Trophoblast cell (in vitro differentiated cells and primary cell): ENCODE results near the gene MS4A10.
A peak's percentile ranks its signal among the peaks of the same experiment; 100 is the strongest.

Experiments used
- DNase-seq, 2 donors: peaks; one replicate each; pipeline ENCODE4 v3.0.0-alpha.2; 2016
- H2AFZ ChIP-seq: 2 replicates; pipeline ENCODE4 v1.6.1; 2013; ENCODE audit warnings: low read length, moderate library complexity, mild to moderate bottlenecking; ENCODE audit not compliant: insufficient read depth, poor library complexity
- H2AK5ac ChIP-seq: 2 replicates; pipeline ENCODE4 v1.6.1; 2013; ENCODE audit warnings: mild to moderate bottlenecking, low read length
- H2BK120ac ChIP-seq: 2 replicates; pipeline ENCODE4 v1.6.1; 2013; ENCODE audit warnings: low read length, mild to moderate bottlenecking, moderate library complexity; ENCODE audit not compliant: insufficient read depth, poor library complexity
- H2BK12ac ChIP-seq: 2 replicates; pipeline ENCODE4 v1.6.1; 2013; ENCODE audit warnings: mild to moderate bottlenecking, low read length, moderate library complexity
- H2BK5ac ChIP-seq: 2 replicates; pipeline ENCODE4 v1.6.1; 2013; ENCODE audit warnings: low read length, low read depth, moderate library complexity, mild to moderate bottlenecking; ENCODE audit not compliant: poor library complexity
- H3K14ac ChIP-seq: 2 replicates; pipeline ENCODE4 v1.6.1; 2013; ENCODE audit warnings: mild to moderate bottlenecking, low read length
- H3K18ac ChIP-seq: 2 replicates; pipeline ENCODE4 v1.6.1; 2013; ENCODE audit warnings: mild to moderate bottlenecking, low read length
- H3K23ac ChIP-seq: 2 replicates; pipeline ENCODE4 v1.6.1; 2013; ENCODE audit warnings: low read length
- H3K27ac ChIP-seq: 2 replicates; pipeline ENCODE4 v1.5.1; 2013; ENCODE audit warnings: low read depth, mild to moderate bottlenecking, inconsistent platforms, low read length, moderate library complexity
- H3K27me3 ChIP-seq: 2 replicates; pipeline ENCODE4 v1.6.1; 2013; ENCODE audit warnings: inconsistent platforms, mild to moderate bottlenecking, low read length, moderate library complexity; ENCODE audit not compliant: insufficient read depth
- H3K36me3 ChIP-seq, 2 experiments: 1 replicate in 1 of 2; 2 replicates in 1 of 2; pipeline ENCODE4 v1.6.1; 2013; ENCODE audit warnings: low read length in 2 of 2, mild to moderate bottlenecking in 2 of 2, moderate library complexity in 1 of 2; ENCODE audit not compliant: insufficient read depth in 2 of 2, control insufficient read depth in 1 of 2
- H3K4ac ChIP-seq: 2 replicates; pipeline ENCODE4 v1.6.1; 2013; ENCODE audit warnings: low read depth, mild to moderate bottlenecking, low read length, moderate library complexity
- H3K4me1 ChIP-seq, 2 experiments: 1 replicate in 1 of 2; 2 replicates in 1 of 2; pipeline ENCODE4 v1.6.1; 2013; ENCODE audit warnings: low read length in 2 of 2, mild to moderate bottlenecking in 2 of 2, moderate library complexity in 1 of 2; ENCODE audit not compliant: insufficient read depth in 2 of 2, control insufficient read depth in 1 of 2
- H3K4me2 ChIP-seq: 2 replicates; pipeline ENCODE4 v1.6.1; 2013; ENCODE audit warnings: inconsistent platforms, mild to moderate bottlenecking, low read length, moderate library complexity
- H3K4me3 ChIP-seq: 2 replicates; pipeline ENCODE4 v1.5.1; 2013; ENCODE audit warnings: mild to moderate bottlenecking, low read depth, low read length, inconsistent platforms
- H3K79me1 ChIP-seq: one replicate; pipeline ENCODE4 v1.6.1; 2013; ENCODE audit warnings: low read length
- H3K79me2 ChIP-seq: 2 replicates; pipeline ENCODE4 v1.6.1; 2013; ENCODE audit warnings: low read length, mild to moderate bottlenecking; ENCODE audit not compliant: control insufficient read depth, insufficient read depth, poor library complexity
- H3K9ac ChIP-seq: 2 replicates; pipeline ENCODE4 v1.6.1; 2013; ENCODE audit warnings: mild to moderate bottlenecking, low read length
- H3K9me3 ChIP-seq: 2 replicates; pipeline ENCODE4 v1.6.1; 2013; ENCODE audit warnings: low read depth, mild to moderate bottlenecking, control low read depth, inconsistent platforms, low read length; ENCODE audit not compliant: insufficient read depth
- H4K12ac ChIP-seq: 2 replicates; pipeline ENCODE4 v1.6.1; 2013; ENCODE audit warnings: low read depth, mild to moderate bottlenecking, low read length, moderate library complexity
- H4K8ac ChIP-seq: 2 replicates; pipeline ENCODE4 v1.6.1; 2013; ENCODE audit warnings: low read depth, mild to moderate bottlenecking, low read length, moderate library complexity
- H4K91ac ChIP-seq: one replicate; pipeline ENCODE4 v1.6.1; 2013; ENCODE audit warnings: low read depth, mild to moderate bottlenecking, low read length, moderate library complexity
- whole genome bisulfite sequencing: extraction: QIAGEN DNeasy Blood & Tissue Kit; methylation state at CpG from one replicate; pipeline ENCODE4 v1.1.7; 2013; ENCODE audit warnings: missing lambda C conversion rate; ENCODE audit not compliant: insufficient read length, insufficient coverage; ENCODE audit errors: extremely low coverage; 5-methylcytosine and 5-hydroxymethylcytosine counted together

Gene MS4A10

DNA sequence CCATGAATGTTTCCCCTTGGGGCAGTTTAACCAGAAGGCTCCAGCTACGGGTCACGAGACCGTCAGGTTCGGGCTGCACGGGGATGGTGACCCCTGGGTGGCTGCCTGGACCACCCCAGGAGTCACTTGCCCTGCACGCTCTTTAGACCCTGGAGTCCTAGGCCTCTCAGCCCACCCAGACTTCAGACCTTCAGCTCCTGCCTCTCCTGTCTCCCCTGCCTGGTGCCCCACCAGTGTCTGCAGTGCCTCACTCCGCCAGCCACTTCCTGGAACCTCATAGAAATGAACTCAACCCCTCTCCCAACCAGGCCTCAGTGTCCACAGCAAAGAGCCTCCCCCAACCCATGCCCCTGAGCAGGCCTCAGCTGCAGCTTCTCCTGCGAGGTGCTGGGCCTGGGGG, 12.5 kb upstream of the MS4A10 start:
- Histone ChIP-seq H3K9me3 (no peaks in the 10 kb centered on the region), H2AFZ (no peak overlapping the region), H3K4me3 (no peak overlapping the region), H3K4me1 (peaks cover 4 to 6% of the 10 kb centered on the region in 2 experiments), H3K9ac (no peak overlapping the region), H4K91ac (no peak overlapping the region), H3K23ac (no peak overlapping the region), H3K4me2 (no peak overlapping the region), H2BK5ac (no peak overlapping the region), H2BK120ac (no peak overlapping the region), H3K79me2 (no peaks in the 10 kb centered on the region), H3K27me3 (no peaks in the 10 kb centered on the region), H3K4ac (no peak overlapping the region), H4K12ac (no peak overlapping the region), H2AK5ac (no peak overlapping the region), H3K27ac (no peak overlapping the region), H3K14ac (no peak overlapping the region), H3K36me3 (no peaks in the 10 kb centered on the region), H4K8ac (no peak overlapping the region), H3K18ac (no peak overlapping the region), H2BK12ac (no peak overlapping the region), H3K79me1 (peaks cover 2% of the 10 kb centered on the region)
- DNase-seq: no peak
- no CpG with 5 or more reads among the region's 8 CpGs for WGBS

- Histone ChIP-seq H3K36me3 (no peaks in the 10 kb centered on the region), H3K27me3 (no peaks in the 10 kb centered on the region), H3K4me1 (peaks cover 4 to 7% of the 10 kb centered on the region in 2 experiments), H3K79me2 (no peaks in the 10 kb centered on the region), H3K9ac (no peak overlapping the region), H2AFZ (no peak overlapping the region), H4K12ac (no peak overlapping the region), H4K91ac (no peak overlapping the region), H3K14ac (no peak overlapping the region), H3K27ac (no peak overlapping the region), H3K18ac (no peak overlapping the region), H3K4me3 (no peak overlapping the region), H3K23ac (no peak overlapping the region), H3K4me2 (no peak overlapping the region), H3K9me3 (no peaks in the 10 kb centered on the region), H2BK12ac (no peak overlapping the region), H4K8ac (no peak overlapping the region), H2BK5ac (no peak overlapping the region), H2BK120ac (no peak overlapping the region), H3K79me1 (peaks cover 2% of the 10 kb centered on the region), H3K4ac (no peak overlapping the region), H2AK5ac (no peak overlapping the region)
- no peak for DNase-seq
- no CpG with 5 or more reads among the region's 13 CpGs for WGBS
These were observed 10.4 kb upstream of the MS4A10 start for GRCh38 chr11:60774726-60775125.

DNA sequence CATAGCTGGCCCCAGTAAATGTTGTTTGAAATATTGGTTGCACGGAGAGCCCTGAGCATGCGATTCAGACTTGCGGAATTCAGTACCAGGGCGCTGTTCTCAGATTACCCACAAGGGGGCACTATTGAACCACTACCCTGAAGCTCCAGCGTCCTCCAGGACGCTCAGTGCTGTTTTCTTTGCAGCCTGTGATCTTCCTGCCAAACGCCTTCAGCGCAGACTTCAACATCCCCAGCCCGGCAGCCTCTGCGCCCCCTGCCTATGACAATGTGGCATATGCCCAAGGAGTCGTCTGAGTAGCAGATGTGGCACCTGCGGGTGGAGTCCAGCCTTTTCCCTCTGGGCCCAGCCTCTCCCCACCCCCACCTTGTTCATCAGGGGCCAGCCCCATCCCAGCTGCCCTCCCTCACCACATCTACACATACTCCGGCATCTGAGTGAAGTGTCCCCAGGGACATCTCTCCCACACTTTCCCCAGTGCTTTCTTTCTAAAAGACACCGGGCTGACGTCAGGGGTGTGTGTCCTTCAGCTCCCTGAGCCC, 9.6 kb upstream of the MS4A10 start:
- Histone ChIP-seq H3K23ac (no peak overlapping the region), H2BK5ac (no peak overlapping the region), H3K9ac (no peak overlapping the region), H3K79me2 (no peaks in the 10 kb centered on the region), H2BK12ac (no peak overlapping the region), H3K36me3 (no peaks in the 10 kb centered on the region), H3K79me1 (peaks cover 2% of the 10 kb centered on the region), H2AK5ac (no peak overlapping the region), H3K4ac (no peak overlapping the region), H3K4me1 (peaks cover 4 to 7% of the 10 kb centered on the region in 2 experiments), H2BK120ac (no peak overlapping the region), H3K27ac (no peak overlapping the region), H3K14ac (no peak overlapping the region), H4K91ac (no peak overlapping the region), H4K12ac (no peak overlapping the region), H3K4me3 (no peak overlapping the region), H3K27me3 (no peaks in the 10 kb centered on the region), H3K9me3 (no peaks in the 10 kb centered on the region), H2AFZ (no peak overlapping the region), H3K18ac (no peak overlapping the region), H3K4me2 (no peak overlapping the region), H4K8ac (no peak overlapping the region)
- no CpG with 5 or more reads among the region's 15 CpGs for WGBS
- peak; percentile 80 to 94 for DNase-seq

DNA sequence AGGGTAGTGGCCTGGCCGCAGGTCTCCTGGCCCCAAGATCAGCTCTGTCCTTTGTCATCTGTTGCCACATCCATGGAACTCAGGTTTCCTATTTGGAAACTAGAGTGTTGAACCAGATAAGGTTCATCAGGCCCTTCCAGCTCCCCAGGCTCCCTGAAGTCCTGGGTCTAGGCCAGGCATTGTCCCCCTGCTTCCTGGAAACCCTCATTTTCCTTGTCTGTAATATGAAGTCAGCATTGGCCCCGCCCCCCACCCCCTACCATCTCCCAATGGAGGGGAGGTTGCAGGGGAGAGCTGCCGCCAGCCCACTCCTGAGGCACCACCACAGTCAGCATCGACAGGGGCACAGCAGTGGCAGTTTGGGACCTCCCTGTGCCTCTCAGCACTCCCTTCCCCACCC, 9.0 kb upstream of the MS4A10 start:
- no peak overlapping the region for H4K12ac ChIP-seq
- no peak overlapping the region for H3K4me2 ChIP-seq
- no peak overlapping the region for H2AK5ac ChIP-seq
- H3K9ac ChIP-seq: no peak overlapping the region
- peaks cover 4 to 7% of the 10 kb centered on the region in 2 experiments for H3K4me1 ChIP-seq
- H3K27me3 ChIP-seq: no peaks in the 10 kb centered on the region
- no CpG with 5 or more reads among the region's 4 CpGs for WGBS
- H3K27ac ChIP-seq: no peak overlapping the region
- no peak overlapping the region for H3K4ac ChIP-seq
- H2AFZ ChIP-seq: no peak overlapping the region
- no peak overlapping the region for H2BK120ac ChIP-seq
- no peak overlapping the region for H3K23ac ChIP-seq
- no peak overlapping the region for H3K18ac ChIP-seq
- H3K36me3 ChIP-seq: no peaks in the 10 kb centered on the region
- peaks cover 2% of the 10 kb centered on the region for H3K79me1 ChIP-seq
- DNase-seq: no peak
- no peak overlapping the region for H3K14ac ChIP-seq
- no peak overlapping the region for H2BK12ac ChIP-seq
- H2BK5ac ChIP-seq: no peak overlapping the region
- no peak overlapping the region for H3K4me3 ChIP-seq
- no peaks in the 10 kb centered on the region for H3K9me3 ChIP-seq
- H4K91ac ChIP-seq: no peak overlapping the region
- H3K79me2 ChIP-seq: no peaks in the 10 kb centered on the region
- H4K8ac ChIP-seq: no peak overlapping the region
